Psoas muscle (tissue), 8 donors: ENCODE data around the gene VSIG10L2. TPM values are rescaled to one million over a fixed set of nuclear protein-coding genes. Genes with fewer than 3 reads are reported as not detected.

Experiments
- ATAC-seq, 4 donors: fragments of 200-7000 bp; cut with Tn5 transposase; one replicate each; pipeline ENCODE4 v1.9.1; 2020; ENCODE audit warnings: moderate library complexity in 3 of 4, mild to moderate bottlenecking in 2 of 4
- DNase-seq, 2 donors: peaks; one replicate each; pipeline ENCODE4 v3.0.0-alpha.2; 2020
- H3K27ac ChIP-seq: fragments of 200-600 bp; one replicate; pipeline ENCODE4 v1.8.0; 2022
- H3K27me3 ChIP-seq, 3 donors: fragments of 200-600 bp in 1 of 3; one replicate each; pipeline versions ENCODE4 v1.6.1 to v1.8.0; 2013 to 2022; ENCODE audit warnings: low read length in 2 of 3, mild to moderate bottlenecking in 2 of 3, moderate library complexity in 1 of 3; ENCODE audit not compliant: insufficient read depth in 3 of 3
- H3K36me3 ChIP-seq, 2 donors: fragments of 200-600 bp in 1 of 2; one replicate each; pipeline versions ENCODE4 v1.6.1 to v1.8.0; 2013 to 2022; ENCODE audit warnings: low read depth in 1 of 2, mild to moderate bottlenecking in 1 of 2, moderate library complexity in 1 of 2; ENCODE audit not compliant: insufficient read depth in 1 of 2
- H3K4me1 ChIP-seq: fragments of 200-600 bp; one replicate; pipeline ENCODE4 v1.8.0; 2022
- H3K4me3 ChIP-seq: fragments of 200-600 bp; one replicate; pipeline ENCODE4 v1.8.0; 2022; ENCODE audit warnings: mild to moderate bottlenecking
- H3K9me3 ChIP-seq: fragments of 200-600 bp; one replicate; pipeline ENCODE4 v1.8.0; 2022
- WGBS, 3 donors: extraction: QIAGEN DNeasy Blood & Tissue Kit; methylation state at CpG; one replicate each; pipeline versions ENCODE4 v1.1.6 to v1.1.7; 2013; 5-methylcytosine and 5-hydroxymethylcytosine counted together
- intact Hi-C, 2 donors: fragments of 100-400 bp; cut with DNase I; formaldehyde crosslinking; loops; one replicate each; pipeline versions ENCODE4 v1.11.0 to v1.14.2; 2022
- polyA plus RNA-seq, 3 donors: library from polyadenylated mRNA; stranded (reverse); fragments of 200-250 nt; gene quantifications; one replicate each; pipeline ENCODE4 v1.2.3, GENCODE V29; 2013
- total RNA-seq, 4 donors: library from RNA; stranded (reverse); fragmentation: NEBNext Ultra II Directional in 2 of 4; extraction: Animal tissue kit (Norgen Biotek cat#: 25700) in 2 of 4; gene quantifications; one replicate each; pipeline versions ENCODE4 v1.2.1 to v1.2.4, GENCODE V29; 2021 to 2023
- TF ChIP-seq, protein P1 (sequence below): fragments of 200-600 bp; IDR thresholded peaks from one replicate; pipeline ENCODE4 v1.8.0; 2022; ENCODE audit warnings: antibody characterized with exemption
- donor health status: healthy with polysubstance abuse.
- donor health status: DM: no; HTN: no; CAD: no; lungs with moderate emphysema.
- donor health status: Bipolar disorder and iron deficiency.
- donor health status: healthy.
- donor health status: DM: yes; HTN: yes; CAD: no.
- donor health status: DM: no; HTN: no; CAD: no.
- donor health status: DM: no; HTN: no; CAD: no.
- donor health status: DM: yes; HTN: yes; CAD: no.

The VSIG10L2 gene
- total and polyA plus RNA-seq, 7 donors = 0.21 TPM; not detected in 6

DNA sequence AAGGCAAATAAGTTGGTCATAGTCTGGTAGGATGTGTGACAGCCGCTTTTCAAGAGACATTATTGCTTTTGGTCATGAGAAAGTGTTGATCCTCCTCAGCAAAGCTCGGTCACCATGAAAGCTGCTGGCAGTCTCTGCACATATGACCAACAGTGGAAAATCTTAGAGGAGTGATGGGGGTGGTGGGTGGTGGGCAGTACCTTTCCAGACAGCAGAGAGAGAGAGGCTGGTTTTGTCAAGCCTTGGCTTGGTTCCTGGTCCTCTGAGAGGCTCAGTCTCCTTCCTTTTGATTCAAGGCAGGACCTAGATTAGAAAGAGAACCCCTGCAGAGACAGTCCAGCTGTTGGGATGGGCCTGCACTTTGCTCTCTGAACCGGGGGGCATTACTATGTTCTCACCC lies 20.0 kb upstream of the VSIG10L2 start:
- TF ChIP-seq, protein P1, sequence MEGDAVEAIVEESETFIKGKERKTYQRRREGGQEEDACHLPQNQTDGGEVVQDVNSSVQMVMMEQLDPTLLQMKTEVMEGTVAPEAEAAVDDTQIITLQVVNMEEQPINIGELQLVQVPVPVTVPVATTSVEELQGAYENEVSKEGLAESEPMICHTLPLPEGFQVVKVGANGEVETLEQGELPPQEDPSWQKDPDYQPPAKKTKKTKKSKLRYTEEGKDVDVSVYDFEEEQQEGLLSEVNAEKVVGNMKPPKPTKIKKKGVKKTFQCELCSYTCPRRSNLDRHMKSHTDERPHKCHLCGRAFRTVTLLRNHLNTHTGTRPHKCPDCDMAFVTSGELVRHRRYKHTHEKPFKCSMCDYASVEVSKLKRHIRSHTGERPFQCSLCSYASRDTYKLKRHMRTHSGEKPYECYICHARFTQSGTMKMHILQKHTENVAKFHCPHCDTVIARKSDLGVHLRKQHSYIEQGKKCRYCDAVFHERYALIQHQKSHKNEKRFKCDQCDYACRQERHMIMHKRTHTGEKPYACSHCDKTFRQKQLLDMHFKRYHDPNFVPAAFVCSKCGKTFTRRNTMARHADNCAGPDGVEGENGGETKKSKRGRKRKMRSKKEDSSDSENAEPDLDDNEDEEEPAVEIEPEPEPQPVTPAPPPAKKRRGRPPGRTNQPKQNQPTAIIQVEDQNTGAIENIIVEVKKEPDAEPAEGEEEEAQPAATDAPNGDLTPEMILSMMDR = no peak
- Histone ChIP-seq H3K27me3 (no peaks in the 10 kb centered on the region), H3K36me3 (no peaks in the 10 kb centered on the region), H3K27ac (no peak overlapping the region), H3K9me3 (no peaks in the 10 kb centered on the region), H3K4me3 (no peak overlapping the region), H3K4me1 (no peaks in the 10 kb centered on the region)
- intact Hi-C loops = loop anchor here in 1 of 2 donors (10.0 kb wide), 1 partner anchor 339 kb away; the partner anchor contains the start of genes FOXRED1 and SRPRA
- ATAC-seq (no peak), DNase-seq (no peak)
- 54 to 69% (median 57%) methylated on average over 3 of the region's 3 CpGs for WGBS, 3 donors

DNA sequence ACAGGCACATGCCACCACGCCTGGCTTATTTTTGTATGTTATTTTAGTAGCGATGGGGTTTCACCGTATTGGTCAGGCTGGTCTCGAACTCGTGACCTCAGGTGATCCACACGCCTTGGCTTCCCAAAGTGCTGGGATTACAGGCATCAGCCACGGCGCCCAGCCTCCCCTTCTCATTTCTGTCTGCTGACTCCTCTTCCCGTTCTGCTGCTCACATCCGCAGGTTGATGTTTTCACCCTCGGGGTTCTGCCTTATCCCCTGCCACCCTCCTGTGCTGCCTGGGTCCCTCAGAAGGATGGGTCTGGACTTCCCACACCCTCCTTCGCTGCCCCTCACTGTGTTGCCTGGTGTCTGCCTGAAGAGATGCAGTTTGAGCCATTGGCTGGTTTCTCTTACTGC lies 19.2 kb upstream of the VSIG10L2 start:
- no peak overlapping the region for H3K4me3 ChIP-seq
- no peaks in the 10 kb centered on the region for H3K27me3 ChIP-seq
- H3K36me3 ChIP-seq = no peaks in the 10 kb centered on the region
- DNase-seq (no peak), ATAC-seq (no peak)
- intact Hi-C loops = loop anchor here in 1 of 2 donors (10.0 kb wide), 1 partner anchor 338 kb away; the partner anchor contains the start of genes FOXRED1 and SRPRA
- no peak overlapping the region for H3K27ac ChIP-seq
- 90 to 93% (median 93%) methylated on average over 12 of the region's 12 CpGs for whole genome bisulfite sequencing, 3 donors
- TF ChIP-seq, protein P1 = no peak
- no peaks in the 10 kb centered on the region for H3K9me3 ChIP-seq
- no peaks in the 10 kb centered on the region for H3K4me1 ChIP-seq

DNA sequence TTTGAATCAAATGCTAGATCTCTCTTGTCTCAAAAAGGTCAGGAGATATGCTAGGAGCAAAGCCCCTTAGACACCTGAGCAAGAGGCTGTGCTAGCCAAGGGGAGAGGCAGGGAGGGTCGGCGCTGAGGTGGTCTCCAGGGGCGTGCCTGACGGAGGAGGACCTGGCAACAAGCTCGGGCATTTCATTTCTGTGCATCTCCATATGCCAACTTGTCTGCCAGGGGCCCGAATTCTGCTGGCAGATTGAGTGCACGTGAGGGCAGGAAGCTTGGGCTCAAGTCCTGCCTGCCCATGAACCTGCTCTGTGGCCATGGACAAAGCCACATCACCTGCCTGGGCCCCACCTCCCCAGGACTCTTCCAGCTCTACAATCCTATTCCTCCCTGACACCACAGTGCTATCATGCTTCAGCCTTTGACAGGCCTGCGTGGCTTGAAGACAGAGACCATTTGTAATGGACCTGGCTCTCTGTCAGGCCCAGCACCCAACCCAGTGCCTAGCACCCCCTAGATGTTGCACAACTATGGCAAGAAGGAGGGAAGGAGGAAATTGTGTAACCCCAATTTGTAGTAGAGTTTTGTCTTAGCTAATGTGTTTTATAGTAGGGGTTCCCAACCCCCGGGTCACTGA lies 16.3 kb upstream of the VSIG10L2 start:
- 71 to 79% (median 75%) methylated on average over 9 of the region's 9 CpGs for WGBS, 3 donors
- DNase-seq (no peak), ATAC-seq (no peak)
- no peaks in the 10 kb centered on the region for H3K36me3 ChIP-seq
- H3K4me1 ChIP-seq = no peaks in the 10 kb centered on the region
- intact Hi-C loops = loop anchor here in 1 of 2 donors (10.0 kb wide), 1 partner anchor 335 kb away; the partner anchor contains the start of genes FOXRED1 and SRPRA
- no peak overlapping the region for H3K27ac ChIP-seq
- TF ChIP-seq, protein P1 = no peak
- no peaks in the 10 kb centered on the region for H3K27me3 ChIP-seq
- no peak overlapping the region for H3K4me3 ChIP-seq
- no peaks in the 10 kb centered on the region for H3K9me3 ChIP-seq

DNA sequence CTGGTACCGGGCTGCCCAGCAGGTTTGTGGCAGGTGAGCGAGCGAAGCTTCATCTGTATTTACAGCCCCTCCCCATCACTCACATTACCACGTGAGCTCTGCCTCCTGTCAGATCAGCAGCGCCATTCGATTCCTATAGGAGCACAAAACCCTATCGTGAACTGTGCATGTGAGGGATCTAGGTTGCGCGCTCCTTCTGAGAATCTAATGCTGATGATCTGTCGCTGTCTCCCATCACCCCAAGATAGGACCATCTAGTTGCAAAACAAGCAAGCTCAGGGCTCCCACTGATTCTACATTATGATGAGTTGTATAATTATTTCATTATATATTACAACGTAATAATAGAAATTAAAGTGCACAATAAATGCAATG lies 15.8 kb upstream of the VSIG10L2 start:
- no peak for ATAC-seq
- no peak overlapping the region for H3K4me3 ChIP-seq
- no peaks in the 10 kb centered on the region for H3K4me1 ChIP-seq
- H3K9me3 ChIP-seq = no peaks in the 10 kb centered on the region
- TF ChIP-seq, protein P1 = no peak
- DNase-seq = no peak
- intact Hi-C loops = no loop called here
- H3K27ac ChIP-seq = no peak overlapping the region
- 89 to 90% (median 90%) methylated on average over 11 of the region's 11 CpGs for WGBS, 3 donors
- no peaks in the 10 kb centered on the region for H3K36me3 ChIP-seq
- no peaks in the 10 kb centered on the region for H3K27me3 ChIP-seq

DNA sequence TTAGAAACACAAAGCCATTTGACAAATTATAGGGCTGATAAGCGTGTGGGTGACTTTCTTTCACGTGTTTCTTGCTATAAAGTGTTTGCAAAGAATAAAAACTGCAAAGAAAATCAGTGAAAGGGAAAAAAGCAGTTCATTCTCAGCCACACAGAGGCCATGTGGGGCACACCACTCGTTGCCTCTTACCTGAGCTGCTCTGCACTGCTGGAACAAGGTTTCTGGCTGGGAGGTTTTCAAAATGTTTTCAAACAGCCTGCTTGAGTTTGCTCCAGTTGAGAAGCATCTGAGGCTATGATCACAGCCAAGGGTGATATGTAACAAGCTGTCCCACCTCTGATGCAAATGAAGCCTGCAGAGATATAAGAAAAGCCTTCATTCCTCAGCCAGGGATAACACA lies 14.7 kb upstream of the VSIG10L2 start:
- no peaks in the 10 kb centered on the region for H3K4me1 ChIP-seq

More for the DNA sequence above, 14.7 kb upstream of the VSIG10L2 start:
- Histone ChIP-seq H3K9me3 (no peaks in the 10 kb centered on the region), H3K27ac (no peak overlapping the region), H3K4me3 (no peak overlapping the region), H3K27me3 (no peaks in the 10 kb centered on the region), H3K36me3 (no peaks in the 10 kb centered on the region)
- intact Hi-C loops = no loop called here
- TF ChIP-seq, protein P1 = no peak
- WGBS, 3 donors = 76 to 88% (median 78%) methylated on average over 3 of the region's 3 CpGs
- DNase-seq = no peak
- no peak for ATAC-seq
